GM12878 (cell line): Measurements from ENCODE around the gene NR2F1. TPM values are rescaled to one million over a fixed set of nuclear protein-coding genes. Genes with fewer than 3 reads are reported as not detected.

ENCODE experiments used
- BACH1 ChIP-seq: fragments of 450-650 bp; IDR thresholded peaks from 2 replicates; pipeline ENCODE4 v1.6.1; 2017; ENCODE audit warnings: mild to moderate bottlenecking, borderline replicate concordance
- CTCF ChIP-seq, 3 experiments: IDR thresholded peaks in 2 of 3; conservative IDR thresholded peaks in 1 of 3; 2 replicates each; pipeline ENCODE4 v1.5.1; 2011; ENCODE audit warnings: low read depth in 3 of 3, low read length in 3 of 3, mild to moderate bottlenecking in 3 of 3, control low read depth in 2 of 3, moderate library complexity in 2 of 3, inconsistent platforms in 1 of 3, mixed read lengths in 1 of 3; ENCODE audit not compliant: control insufficient read depth in 2 of 3, insufficient read depth in 1 of 3; ENCODE audit errors: extremely low read depth in 1 of 3
- KLF5 ChIP-seq: fragments of 450-650 bp; IDR thresholded peaks from 2 replicates; pipeline ENCODE4 v1.6.1; 2014; ENCODE audit warnings: mild to moderate bottlenecking; ENCODE audit not compliant: partially characterized antibody
- PAX5 ChIP-seq: IDR thresholded peaks from 2 replicates; pipeline ENCODE4 v1.6.1; 2011; ENCODE audit warnings: low read depth, low read length, borderline replicate concordance
- POU2F2 ChIP-seq: IDR thresholded peaks from 3 replicates; pipeline ENCODE4 v1.6.1; 2011; ENCODE audit warnings: low read depth, mild to moderate bottlenecking, low read length, borderline replicate concordance
- ZNF622 ChIP-seq: fragments of 450-650 bp; IDR thresholded peaks from 2 replicates; pipeline ENCODE4 v1.6.1; 2017; ENCODE audit warnings: mild to moderate bottlenecking, inconsistent platforms
- polyA plus RNA-seq, 11 experiments: library from polyadenylated mRNA; depleted of rRNA in 4 of 11; unstranded in 6 of 11; stranded (reverse) in 5 of 11; fragments of >200 nt; fragmentation: Nextera tagmentation in 4 of 11; fragmentation: Illumina TruSeq in 1 of 11; extraction: Ambion mirVana in 4 of 11; extraction: Trizol in 1 of 11; gene quantifications; 1 replicate in 1 of 11; 2 replicates in 10 of 11; pipeline versions ENCODE4 v1.2.1 to v1.2.3, GENCODE V29; 2011 to 2016; ENCODE audit warnings: inconsistent platforms in 2 of 11, missing spikeins in 2 of 11, low read depth in 1 of 11
- total RNA-seq, 4 experiments: library from RNA; depleted of rRNA in 3 of 4; stranded (reverse); fragments of >200 nt in 3 of 4; fragmentation: Illumina TruSeq in 1 of 4; extraction: Trizol in 1 of 4; gene quantifications; 2 replicates each; pipeline versions ENCODE4 v1.2.1 to v1.2.3, GENCODE V29; 2013 to 2021
- TF ChIP-seq, protein P1 (sequence below): IDR thresholded peaks from 2 replicates; pipeline ENCODE4 v1.6.1; 2012; ENCODE audit warnings: improper control_type of control experiment, low read depth, low read length; ENCODE audit not compliant: insufficient replicate concordance

The NR2F1 gene
- total and polyA plus RNA-seq, 10 of the 15 experiments (the other 5 are each of a cell fraction or from before 2014, with no cell fraction given) = 0.04 to 0.79 (median 0.36) TPM; not detected in 7

- TF ChIP-seq POU2F2 (no peak), PAX5 (no peak), KLF5 (no peak), ZNF622 (no peak), CTCF (IDR thresholded peaks at IDR 0.05 in 2 of 3, conservative IDR thresholded peaks at IDR 0.05 in 1 of 3; ENCODE audit: control insufficient read depth in 2 of 3, extremely low read depth in 1 of 3, insufficient read depth in 1 of 3, low read depth in 3 of 3, low read length in 3 of 3) (no peak), BACH1 (no peak)
- TF ChIP-seq, protein P1, sequence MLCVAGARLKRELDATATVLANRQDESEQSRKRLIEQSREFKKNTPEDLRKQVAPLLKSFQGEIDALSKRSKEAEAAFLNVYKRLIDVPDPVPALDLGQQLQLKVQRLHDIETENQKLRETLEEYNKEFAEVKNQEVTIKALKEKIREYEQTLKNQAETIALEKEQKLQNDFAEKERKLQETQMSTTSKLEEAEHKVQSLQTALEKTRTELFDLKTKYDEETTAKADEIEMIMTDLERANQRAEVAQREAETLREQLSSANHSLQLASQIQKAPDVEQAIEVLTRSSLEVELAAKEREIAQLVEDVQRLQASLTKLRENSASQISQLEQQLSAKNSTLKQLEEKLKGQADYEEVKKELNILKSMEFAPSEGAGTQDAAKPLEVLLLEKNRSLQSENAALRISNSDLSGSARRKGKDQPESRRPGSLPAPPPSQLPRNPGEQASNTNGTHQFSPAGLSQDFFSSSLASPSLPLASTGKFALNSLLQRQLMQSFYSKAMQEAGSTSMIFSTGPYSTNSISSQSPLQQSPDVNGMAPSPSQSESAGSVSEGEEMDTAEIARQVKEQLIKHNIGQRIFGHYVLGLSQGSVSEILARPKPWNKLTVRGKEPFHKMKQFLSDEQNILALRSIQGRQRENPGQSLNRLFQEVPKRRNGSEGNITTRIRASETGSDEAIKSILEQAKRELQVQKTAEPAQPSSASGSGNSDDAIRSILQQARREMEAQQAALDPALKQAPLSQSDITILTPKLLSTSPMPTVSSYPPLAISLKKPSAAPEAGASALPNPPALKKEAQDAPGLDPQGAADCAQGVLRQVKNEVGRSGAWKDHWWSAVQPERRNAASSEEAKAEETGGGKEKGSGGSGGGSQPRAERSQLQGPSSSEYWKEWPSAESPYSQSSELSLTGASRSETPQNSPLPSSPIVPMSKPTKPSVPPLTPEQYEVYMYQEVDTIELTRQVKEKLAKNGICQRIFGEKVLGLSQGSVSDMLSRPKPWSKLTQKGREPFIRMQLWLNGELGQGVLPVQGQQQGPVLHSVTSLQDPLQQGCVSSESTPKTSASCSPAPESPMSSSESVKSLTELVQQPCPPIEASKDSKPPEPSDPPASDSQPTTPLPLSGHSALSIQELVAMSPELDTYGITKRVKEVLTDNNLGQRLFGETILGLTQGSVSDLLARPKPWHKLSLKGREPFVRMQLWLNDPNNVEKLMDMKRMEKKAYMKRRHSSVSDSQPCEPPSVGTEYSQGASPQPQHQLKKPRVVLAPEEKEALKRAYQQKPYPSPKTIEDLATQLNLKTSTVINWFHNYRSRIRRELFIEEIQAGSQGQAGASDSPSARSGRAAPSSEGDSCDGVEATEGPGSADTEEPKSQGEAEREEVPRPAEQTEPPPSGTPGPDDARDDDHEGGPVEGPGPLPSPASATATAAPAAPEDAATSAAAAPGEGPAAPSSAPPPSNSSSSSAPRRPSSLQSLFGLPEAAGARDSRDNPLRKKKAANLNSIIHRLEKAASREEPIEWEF = no peak
Measured at GRCh38 chr5:93598091-93599000, 15.3 kb downstream of the NR2F1 start (continued).
